HG02943 (cell line): ENCODE measurements around the gene EFNB3.

Source experiments
- ATAC-seq: cut with Tn5 transposase; IDR thresholded peaks from one replicate; pipeline ENCODE4 v1.9.1; 2021; ENCODE audit warnings: mild to moderate bottlenecking, low read depth, moderate library complexity; ENCODE audit not compliant: unreplicated experiment

The EFNB3 gene

GRCh38 chr17:7716901-7717755, 12.1 kb downstream of the EFNB3 start, which contains the start of gene DNAH2:
DNAH2 (plus strand) TSS chr17:7717744; CDS start chr17:7719735, 1,991 bp downstream.
- ATAC-seq, result no peak

- ATAC-seq, result no peak
Measured at GRCh38 chr17:7717756-7718350, 12.9 kb downstream of the EFNB3 start.

- no peak for ATAC-seq
Measured at GRCh38 chr17:7719661-7720060, 14.7 kb downstream of the EFNB3 start.

GRCh38 chr17:7720125-7720524, 15.1 kb downstream of the EFNB3 start:
- no peak for ATAC-seq

GRCh38 chr17:7721612-7722011, 16.6 kb downstream of the EFNB3 start:
- no peak for ATAC-seq

GRCh38 chr17:7727886-7728285, 22.9 kb downstream of the EFNB3 start:
- no peak for ATAC-seq

GRCh38 chr17:7729816-7730215, 24.8 kb downstream of the EFNB3 start:
- no peak for ATAC-seq

GRCh38 chr17:7732981-7733539, 28.1 kb downstream of the EFNB3 start:
- no peak for ATAC-seq

- ATAC-seq, result no peak
Measured at GRCh38 chr17:7737601-7738000, 32.6 kb downstream of the EFNB3 start.

- no peak for ATAC-seq
Measured at GRCh38 chr17:7739746-7740145, 34.7 kb downstream of the EFNB3 start.

GRCh38 chr17:7740481-7741001, 35.5 kb downstream of the EFNB3 start:
- ATAC-seq, result no peak

GRCh38 chr17:7742729-7743128, 37.7 kb downstream of the EFNB3 start:
- ATAC-seq, result no peak

GRCh38 chr17:7744416-7744815, 39.4 kb downstream of the EFNB3 start:
- no peak for ATAC-seq

- ATAC-seq, result no peak
Measured at GRCh38 chr17:7745748-7746470, 40.9 kb downstream of the EFNB3 start.

GRCh38 chr17:7747635-7748071, 42.7 kb downstream of the EFNB3 start:
- no peak for ATAC-seq

GRCh38 chr17:7748076-7748775, 43.2 kb downstream of the EFNB3 start:
- ATAC-seq, result no peak

GRCh38 chr17:7750321-7750821, 45.4 kb downstream of the EFNB3 start:
- no peak for ATAC-seq

- ATAC-seq, result no peak
Measured at GRCh38 chr17:7754656-7755055, 49.7 kb downstream of the EFNB3 start.

- ATAC-seq, result no peak
Measured at GRCh38 chr17:7755095-7755890, 50.3 kb downstream of the EFNB3 start.
